ENCODE results near the gene GLO1. TPM values are rescaled to one million over a fixed set of nuclear protein-coding genes. Genes with fewer than 3 reads are reported as not detected.
A peak's percentile ranks its signal among the peaks of the same experiment; 100 is the strongest.
"Not testable (repeated sequence)": the region's sequence is repeated elsewhere in the genome, so short reads cannot be mapped to it uniquely, and the experiment has no call there.

GLO1 gene
- polyA plus RNA-seq, 5 donors, result 106 to 165 (median 133) TPM

DNA sequence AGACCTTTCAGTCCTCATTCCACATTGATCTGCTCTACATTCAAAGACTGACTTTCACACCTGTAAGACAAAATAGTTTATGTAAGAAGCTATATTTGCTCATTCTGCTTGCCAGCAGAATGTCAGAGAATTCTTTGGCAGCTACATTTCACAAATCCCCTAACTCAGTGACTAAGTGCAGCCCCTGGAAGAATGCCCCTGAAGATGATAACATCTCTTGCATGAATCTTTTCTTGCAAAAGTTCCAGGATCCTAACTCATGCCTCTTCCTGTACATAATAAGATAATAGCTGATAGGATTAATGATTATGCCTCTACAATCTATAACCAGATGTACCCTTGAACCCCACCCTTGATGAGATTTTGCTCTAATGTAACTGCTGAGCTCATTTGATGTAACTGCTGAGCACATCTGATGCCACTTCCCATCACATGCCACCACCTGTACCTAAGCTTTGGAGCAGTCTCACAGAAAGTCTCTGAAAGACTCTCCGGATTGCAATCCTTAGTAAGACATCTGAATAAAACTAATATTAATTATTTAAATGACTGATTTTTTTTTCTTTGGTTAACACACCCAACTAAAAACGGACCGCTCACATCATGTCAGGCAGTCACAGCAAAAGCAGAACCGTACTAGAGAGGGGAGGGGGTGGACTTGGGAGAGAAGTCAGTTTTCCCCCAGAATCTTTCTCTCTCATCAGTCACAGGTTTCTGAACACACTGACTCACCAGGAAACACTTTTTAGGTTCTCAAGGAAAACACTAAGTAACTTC lies 11.5 kb upstream of the GLO1 start:
- no peak for DNase-seq

- DNase-seq, result no peak
Measured at GRCh38 chr6:38713812-38714211, 10.9 kb upstream of the GLO1 start.

- no peak for DNase-seq
Measured at GRCh38 chr6:38708496-38708895, 5.6 kb upstream of the GLO1 start.

- no peak for DNase-seq
Measured at GRCh38 chr6:38705924-38706323, 3.0 kb upstream of the GLO1 start.

DNA sequence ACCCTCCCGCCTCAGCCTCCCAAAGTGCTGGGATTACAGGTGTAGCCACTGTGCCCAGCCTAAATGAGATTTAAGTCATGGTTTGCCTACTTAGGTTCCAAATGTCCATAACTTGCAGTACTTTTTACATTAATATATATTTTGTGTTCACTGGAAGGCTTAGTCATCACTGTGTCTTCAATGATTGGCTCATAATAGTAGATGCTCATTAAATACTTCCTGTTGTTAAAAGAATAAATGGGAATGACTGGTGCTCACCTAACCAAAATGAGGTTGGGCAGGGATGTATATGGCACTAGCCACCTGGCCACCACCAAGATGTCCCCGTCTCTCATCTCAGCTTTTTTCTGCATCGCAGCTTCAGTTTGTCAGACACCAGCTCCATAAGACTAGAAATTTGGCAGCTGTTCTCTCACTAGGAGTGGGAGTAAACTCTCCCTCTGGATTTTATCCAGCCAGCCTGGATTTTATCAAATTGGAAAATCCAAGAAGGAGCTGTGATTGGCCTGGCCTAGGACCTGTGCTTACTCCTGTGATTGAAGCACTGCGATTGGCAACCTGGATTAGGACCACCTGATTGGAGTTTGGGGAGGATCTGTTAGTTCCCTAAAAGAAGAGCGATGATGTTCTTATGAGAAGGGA lies 1.1 kb upstream of the GLO1 start:
- DNase-seq, result peak in 1 of 2 donors; percentile 18

GRCh38 chr6:38701551-38701950 lies 1.4 kb downstream of the GLO1 start:
- no peak for DNase-seq

- DNase-seq, result not testable (repeated sequence)
Measured at GRCh38 chr6:38699702-38700101, 3.2 kb downstream of the GLO1 start.

DNA sequence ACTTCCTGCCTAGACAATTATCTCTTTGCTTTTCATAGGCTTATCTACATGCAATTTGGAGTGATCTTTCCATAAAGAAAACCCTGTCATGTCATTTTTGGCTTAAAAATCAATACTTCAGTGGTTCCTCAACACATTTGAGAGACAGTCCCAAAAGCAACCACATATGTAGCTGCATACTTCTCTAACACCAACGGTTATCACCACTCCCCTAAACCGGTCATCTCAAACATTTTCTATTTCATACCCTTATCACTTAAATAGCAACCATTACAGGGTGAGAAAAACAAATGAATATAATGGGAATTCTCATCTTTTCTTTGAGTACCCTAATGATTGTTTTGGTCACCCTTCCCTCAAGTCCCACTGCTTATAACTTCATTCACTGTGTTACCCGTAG lies 5.1 kb downstream of the GLO1 start:
- no peak for DNase-seq

GRCh38 chr6:38696345-38696744 lies 6.6 kb downstream of the GLO1 start:
- DNase-seq, result no peak

GRCh38 chr6:38695933-38696332 lies 7.0 kb downstream of the GLO1 start:
- no peak for DNase-seq

GRCh38 chr6:38695227-38695900 lies 7.6 kb downstream of the GLO1 start:
- no peak for DNase-seq

DNA sequence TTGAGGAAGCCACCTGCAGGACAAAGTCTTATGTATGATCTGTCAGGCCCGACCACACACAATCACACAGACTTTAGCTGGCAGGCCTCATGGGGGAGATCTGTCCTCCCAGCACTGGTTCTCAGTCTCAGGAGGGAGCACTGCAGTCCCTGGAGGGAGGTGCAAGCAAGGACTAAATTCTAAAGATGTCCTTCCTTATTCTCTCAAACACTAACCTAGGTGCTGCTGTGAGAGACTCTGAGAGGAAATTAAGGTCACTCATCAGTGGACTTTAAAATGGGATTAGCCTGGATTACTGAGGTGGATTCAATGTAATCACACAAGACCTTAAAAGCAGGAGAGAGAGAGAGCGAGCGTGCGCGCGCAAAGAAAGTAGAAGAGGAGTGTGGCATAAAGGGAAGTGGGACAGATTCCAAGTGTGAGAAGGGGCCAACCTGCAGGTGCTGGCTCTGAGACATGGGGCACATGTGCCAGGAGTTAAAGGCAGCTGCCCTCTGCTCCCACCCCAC lies 14.3 kb downstream of the GLO1 start:
- no peak for DNase-seq

DNA sequence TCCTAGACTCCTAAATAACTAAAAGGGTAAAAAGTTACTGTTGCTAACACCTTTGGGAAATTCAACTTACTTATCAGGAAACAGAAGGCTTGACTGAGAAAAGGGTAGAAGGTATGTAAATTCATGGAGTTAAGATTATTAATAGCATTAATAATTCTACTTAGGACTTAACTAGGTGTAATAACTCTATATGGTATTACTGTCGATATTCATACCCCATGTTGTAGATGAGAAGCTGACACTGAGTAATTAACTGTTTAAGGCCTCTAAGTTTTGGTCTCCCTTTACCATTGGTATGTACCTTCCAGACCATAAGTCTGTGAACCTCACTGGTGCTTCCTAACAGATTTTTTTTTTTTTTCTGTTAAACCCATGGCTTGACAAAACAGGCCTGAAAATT lies 15.4 kb downstream of the GLO1 start:
- DNase-seq, result no peak

DNA sequence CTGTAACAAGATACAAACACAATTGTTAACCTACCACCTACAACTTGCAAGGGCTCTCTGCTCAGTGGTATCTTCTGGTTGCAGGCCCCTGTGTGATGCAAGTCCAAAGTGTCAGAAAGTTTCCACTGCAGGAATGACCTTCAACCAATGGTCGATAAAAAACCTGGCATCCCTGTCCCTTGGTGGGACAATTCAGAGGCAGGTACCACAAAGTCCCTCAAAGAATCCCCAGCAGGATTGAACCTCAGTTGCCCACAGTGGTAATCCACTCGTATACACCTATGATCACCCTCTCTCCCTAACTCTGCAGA lies 15.9 kb downstream of the GLO1 start:
- no peak for DNase-seq

GRCh38 chr6:38686270-38687042 lies 16.5 kb downstream of the GLO1 start:
- DNase-seq, result no peak

DNA sequence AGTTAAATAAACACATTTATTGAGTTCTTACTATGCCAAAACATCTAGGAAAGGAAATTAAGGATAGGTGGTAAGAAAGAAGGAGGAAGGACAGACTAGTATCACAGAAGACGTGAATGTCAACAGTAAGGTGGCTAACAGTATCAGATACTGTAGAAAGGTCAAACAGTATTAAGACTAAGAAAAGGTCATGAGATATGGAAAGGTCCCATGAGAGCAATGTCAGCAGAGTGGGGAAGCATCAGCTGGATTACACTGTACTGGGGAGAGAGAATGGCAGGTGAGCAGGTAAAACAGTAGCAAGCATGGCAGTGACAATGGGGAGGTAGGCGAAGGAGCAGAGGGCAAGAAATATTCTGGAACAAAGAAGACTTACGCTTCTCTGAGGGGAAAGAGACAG lies 18.0 kb downstream of the GLO1 start:
- no peak for DNase-seq

- no peak for DNase-seq
Measured at GRCh38 chr6:38684237-38684636, 18.7 kb downstream of the GLO1 start.

DNA sequence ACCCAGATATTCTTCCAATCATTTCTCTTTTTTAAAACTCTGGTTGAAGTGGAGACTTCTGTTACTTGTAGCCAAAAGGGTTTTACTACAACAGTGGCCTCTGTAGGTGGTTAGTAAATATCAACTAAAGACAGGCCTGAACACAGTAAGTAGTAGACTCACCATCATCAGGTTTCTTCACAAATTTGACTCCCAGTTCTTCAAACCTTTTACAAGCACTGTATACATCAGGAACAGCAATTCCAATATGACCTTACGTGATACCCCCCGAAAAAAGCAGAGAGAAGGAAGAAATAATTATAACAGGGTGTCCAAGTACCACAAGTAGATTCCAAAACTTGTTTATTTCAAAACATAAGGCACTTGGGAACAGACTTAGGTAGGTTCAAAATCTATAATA lies 21.1 kb downstream of the GLO1 start:
- no peak for DNase-seq

DNA sequence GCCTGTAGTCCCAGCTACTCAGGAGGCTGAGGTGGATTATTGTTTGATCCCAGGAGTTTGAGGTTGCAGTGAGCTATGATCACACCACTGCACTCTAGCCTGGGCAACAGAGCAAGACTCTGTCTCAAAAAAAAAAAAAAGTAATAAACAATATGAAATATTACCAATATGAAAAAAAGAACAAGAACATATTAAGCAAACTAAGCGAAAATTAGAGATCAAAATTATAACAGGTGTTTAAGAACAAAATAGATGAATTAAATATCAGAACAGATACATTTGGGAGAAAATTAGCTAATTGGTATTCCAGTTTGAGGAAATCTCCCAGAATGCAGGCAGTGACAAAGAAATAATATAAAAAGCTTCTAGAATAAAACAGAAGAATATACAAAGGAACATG lies 23.3 kb downstream of the GLO1 start:
- no peak for DNase-seq

- no peak for DNase-seq
Measured at GRCh38 chr6:38678178-38678760, 24.7 kb downstream of the GLO1 start.

- DNase-seq, result no peak
Measured at GRCh38 chr6:38676974-38677544, 25.9 kb downstream of the GLO1 start.

All from right lung (tissue), 5 donors.